T-helper 17 cell (primary cell): ENCODE results near the gene CYP27A1. TPM values are rescaled to one million over a fixed set of nuclear protein-coding genes. Genes with fewer than 3 reads are reported as not detected.

Experiments used
- ATAC-seq: fragments of 150-1000 bp; cut with Tn5 transposase; 2 replicates; pipeline ENCODE4 v1.10.0; 2021; ENCODE audit warnings: mild to moderate bottlenecking, moderate library complexity
- DNase-seq, 3 donors: peaks; one replicate each; pipeline versions ENCODE4 v3.0.0 to v3.0.0-alpha.2; 2020 to 2021
- H3K9me3 ChIP-seq: one replicate; pipeline ENCODE4 v1.7.0; 2013; ENCODE audit warnings: low read length, mild to moderate bottlenecking; ENCODE audit not compliant: control insufficient read depth, poor library complexity, severe bottlenecking
- H3K27ac Mint-ChIP-seq: one replicate; pipeline ENCODE4 v1.8.0; 2022; ENCODE audit warnings: mild to moderate bottlenecking, moderate library complexity, mixed read lengths
- H3K27me3 Mint-ChIP-seq: one replicate; pipeline ENCODE4 v1.8.0; 2022; ENCODE audit warnings: mixed read lengths
- H3K36me3 Mint-ChIP-seq: one replicate; pipeline ENCODE4 v1.8.0; 2022; ENCODE audit warnings: low read depth, mixed read lengths
- H3K4me1 Mint-ChIP-seq: one replicate; pipeline ENCODE4 v1.8.0; 2022; ENCODE audit warnings: mild to moderate bottlenecking, mixed read lengths
- H3K4me3 Mint-ChIP-seq: one replicate; pipeline ENCODE4 v1.8.0; 2022; ENCODE audit warnings: mild to moderate bottlenecking, moderate library complexity, mixed read lengths
- total RNA-seq, 4 donors: library from RNA in 2 of 4; stranded (reverse) in 2 of 4; gene quantifications; one replicate each; pipeline ENCODE4 v1.2.3 and lab custom pipeline; 2022 to 2026

The CYP27A1 gene
- total RNA-seq, 2 donors from 2014 or later, result 0.39 to 0.52 TPM

DNA sequence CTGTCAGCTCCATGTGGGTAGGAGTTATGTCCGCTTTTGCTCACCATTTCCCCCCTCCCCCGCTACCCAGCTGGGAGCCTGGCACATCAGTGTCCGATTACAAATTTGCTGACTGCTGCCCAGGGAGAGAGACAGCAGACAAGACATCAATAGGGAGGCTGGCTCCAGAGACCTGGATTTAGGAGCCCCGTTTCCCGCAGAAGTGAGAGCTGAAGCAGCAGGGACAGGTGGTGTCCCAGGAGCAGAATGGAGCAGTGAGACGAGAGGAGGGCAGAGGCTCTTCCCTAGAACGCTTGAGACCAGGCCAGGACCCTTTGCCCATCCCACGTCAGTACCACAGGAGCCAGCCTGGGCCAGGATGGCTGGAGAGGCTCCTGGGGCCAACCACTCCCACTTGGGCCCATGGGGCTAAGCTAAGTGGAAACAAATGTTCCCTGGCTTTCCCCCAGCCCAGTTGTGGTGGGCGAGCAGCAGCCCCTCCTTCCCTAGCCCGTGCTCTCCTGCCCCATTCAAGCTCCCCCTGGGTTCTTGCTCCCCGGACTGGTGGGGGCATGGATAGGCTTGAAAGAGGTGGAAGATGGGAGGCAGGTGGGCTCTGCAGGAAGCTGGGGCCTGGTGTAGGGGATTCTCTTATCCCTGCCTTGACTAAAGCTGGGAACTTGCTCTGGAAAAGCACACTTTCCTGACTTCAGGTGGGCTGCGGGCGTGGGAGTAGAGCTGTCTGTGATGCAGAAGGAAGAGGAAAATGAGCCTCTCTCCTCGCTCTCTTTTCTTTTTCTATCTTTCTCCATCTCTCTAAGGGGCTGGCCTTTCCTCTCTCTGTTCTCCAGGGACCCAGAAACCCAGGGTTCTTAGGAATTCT lies 73.6 kb downstream of the CYP27A1 start:
- Mint-ChIP-seq H3K4me1 (peaks cover 18% of the 10 kb centered on the region), H3K27ac (no peak overlapping the region), H3K36me3 (peaks cover 5% of the 10 kb centered on the region), H3K4me3 (no peak overlapping the region), H3K27me3 (peaks cover 83% of the 10 kb centered on the region)
- H3K9me3 ChIP-seq, result no peaks in the 10 kb centered on the region
- ATAC-seq, result no peak
- DNase-seq, result no peak

- peaks cover 5% of the 10 kb centered on the region for H3K36me3 Mint-ChIP-seq
- no peak overlapping the region for H3K4me3 Mint-ChIP-seq
- H3K4me1 Mint-ChIP-seq, result peaks cover 23% of the 10 kb centered on the region
- DNase-seq (no peak), ATAC-seq (no peak)
- peaks cover 81% of the 10 kb centered on the region for H3K27me3 Mint-ChIP-seq
- no peak overlapping the region for H3K27ac Mint-ChIP-seq
- no peaks in the 10 kb centered on the region for H3K9me3 ChIP-seq
Measured at GRCh38 chr2:218856167-218856895, 74.4 kb downstream of the CYP27A1 start.

- Mint-ChIP-seq H3K36me3 (peaks cover 9% of the 10 kb centered on the region), H3K4me3 (no peak overlapping the region), H3K4me1 (peaks cover 25% of the 10 kb centered on the region), H3K27me3 (peaks cover 86% of the 10 kb centered on the region), H3K27ac (no peak overlapping the region)
- DNase-seq (no peak), ATAC-seq (no peak)
- no peaks in the 10 kb centered on the region for H3K9me3 ChIP-seq
Measured at GRCh38 chr2:218856896-218857243, 74.9 kb downstream of the CYP27A1 start.

- Mint-ChIP-seq H3K27ac (no peak overlapping the region), H3K27me3 (peaks cover 89% of the 10 kb centered on the region), H3K4me1 (peaks cover 25% of the 10 kb centered on the region), H3K4me3 (no peak overlapping the region), H3K36me3 (peaks cover 9% of the 10 kb centered on the region)
- DNase-seq, result no peak
- no peaks in the 10 kb centered on the region for H3K9me3 ChIP-seq
- ATAC-seq, result no peak
Measured at GRCh38 chr2:218857371-218858137, 75.6 kb downstream of the CYP27A1 start.

- no peak overlapping the region for H3K4me3 Mint-ChIP-seq
- no peak overlapping the region for H3K27ac Mint-ChIP-seq
- H3K9me3 ChIP-seq, result no peaks in the 10 kb centered on the region
- DNase-seq (no peak), ATAC-seq (no peak)
- peaks cover 89% of the 10 kb centered on the region for H3K27me3 Mint-ChIP-seq
- peaks cover 24% of the 10 kb centered on the region for H3K4me1 Mint-ChIP-seq
- peaks cover 9% of the 10 kb centered on the region for H3K36me3 Mint-ChIP-seq
Measured at GRCh38 chr2:218858138-218858445, 76.1 kb downstream of the CYP27A1 start.

DNA sequence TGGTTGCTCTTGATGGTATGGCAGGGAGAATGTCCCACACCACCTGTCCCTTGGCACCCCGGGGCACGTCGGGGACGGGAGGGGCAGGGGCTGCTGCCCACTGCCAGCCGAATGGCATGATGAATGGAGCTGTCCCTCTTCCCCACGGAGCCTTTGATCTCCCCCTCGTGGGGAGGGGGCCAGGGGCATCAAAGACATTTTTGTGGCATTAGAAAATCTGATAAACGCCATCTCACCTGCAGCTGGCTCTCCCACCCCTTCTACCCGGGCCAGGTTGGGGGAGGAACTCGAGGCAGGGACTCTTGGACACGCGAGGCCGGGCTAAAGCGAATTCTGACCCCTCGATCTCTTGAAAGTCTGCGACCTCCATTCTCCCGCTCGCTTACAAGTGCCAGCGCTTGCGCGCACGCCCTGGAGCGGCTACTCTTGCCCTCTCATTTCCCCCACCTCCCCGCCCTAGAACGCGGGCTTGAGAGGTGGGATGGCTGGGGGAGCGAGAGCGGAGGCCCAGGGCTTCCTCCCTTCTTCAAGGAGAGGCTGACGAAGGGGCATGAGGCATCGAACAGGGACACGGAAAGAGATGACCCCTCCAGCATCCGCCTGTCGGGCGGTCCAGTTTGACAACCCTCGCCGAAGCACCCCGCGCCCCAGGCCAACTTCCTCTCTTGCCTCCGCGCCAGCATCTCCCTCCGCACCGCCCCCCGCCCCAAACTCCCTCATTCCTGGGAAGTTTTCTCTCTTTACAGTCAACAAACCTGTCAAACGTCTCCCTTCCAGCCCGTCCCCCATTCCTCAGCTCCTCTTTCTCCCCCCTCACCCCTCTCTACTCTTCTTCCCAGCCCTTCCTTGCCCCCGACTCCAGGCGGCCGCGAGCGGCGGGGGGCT lies 77.0 kb downstream of the CYP27A1 start:
- DNase-seq, result no peak
- H3K36me3 Mint-ChIP-seq, result peaks cover 14% of the 10 kb centered on the region
- H3K4me3 Mint-ChIP-seq, result peak overlapping the region; percentile 83
- H3K27me3 Mint-ChIP-seq, result peaks cover 89% of the 10 kb centered on the region
- peak overlapping the region; percentile 21 for H3K27ac Mint-ChIP-seq
- no peak for ATAC-seq
- H3K9me3 ChIP-seq, result no peaks in the 10 kb centered on the region
- peaks cover 19% of the 10 kb centered on the region for H3K4me1 Mint-ChIP-seq

DNA sequence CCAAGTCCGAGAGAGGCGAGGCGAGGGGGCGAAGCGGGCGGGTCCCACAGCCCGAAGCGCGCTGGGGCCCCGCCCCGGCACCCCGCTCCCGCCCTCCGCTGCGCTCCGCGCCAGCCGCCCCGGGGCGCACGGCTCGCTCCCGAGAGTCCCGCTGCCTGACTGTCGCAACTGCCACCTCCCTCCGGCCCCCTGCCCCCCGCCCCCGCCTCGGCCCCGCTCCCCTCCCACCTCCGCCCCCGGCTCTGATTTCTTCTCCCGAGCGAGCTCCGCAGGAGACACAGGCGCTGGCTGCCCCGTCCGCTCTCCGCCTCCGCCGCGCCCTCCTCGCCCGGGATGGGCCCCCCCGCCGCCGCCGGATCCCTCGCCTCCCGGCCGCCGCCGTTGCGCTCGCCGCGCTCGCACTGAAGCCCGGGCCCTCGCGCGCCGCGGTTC lies 77.6 kb downstream of the CYP27A1 start, which contains the start of gene WNT6:
Gene WNT6 (plus strand): TSS at position 250 of the 432 bp plus-strand sequence. CDS start 233 bp downstream, outside the sequence.
- no peaks in the 10 kb centered on the region for H3K9me3 ChIP-seq
- peaks cover 17% of the 10 kb centered on the region for H3K4me1 Mint-ChIP-seq
- H3K27me3 Mint-ChIP-seq, result peaks cover 89% of the 10 kb centered on the region
- H3K36me3 Mint-ChIP-seq, result peaks cover 16% of the 10 kb centered on the region
- DNase-seq, result no peak
- peak; percentile 50 for ATAC-seq
- peak within 1 kb of the TSS; percentile 91 for H3K4me3 Mint-ChIP-seq
- peak within 1 kb of the TSS; percentile 21 for H3K27ac Mint-ChIP-seq

- H3K36me3 Mint-ChIP-seq, result peaks cover 15% of the 10 kb centered on the region
- H3K9me3 ChIP-seq, result no peaks in the 10 kb centered on the region
- H3K4me1 Mint-ChIP-seq, result peaks cover 17% of the 10 kb centered on the region
- no peak overlapping the region for H3K27ac Mint-ChIP-seq
- H3K27me3 Mint-ChIP-seq, result peaks cover 89% of the 10 kb centered on the region
- DNase-seq (no peak), ATAC-seq (no peak)
- peak overlapping the region; percentile 91 for H3K4me3 Mint-ChIP-seq
Measured at GRCh38 chr2:218859988-218860831, 78.3 kb downstream of the CYP27A1 start.

DNA sequence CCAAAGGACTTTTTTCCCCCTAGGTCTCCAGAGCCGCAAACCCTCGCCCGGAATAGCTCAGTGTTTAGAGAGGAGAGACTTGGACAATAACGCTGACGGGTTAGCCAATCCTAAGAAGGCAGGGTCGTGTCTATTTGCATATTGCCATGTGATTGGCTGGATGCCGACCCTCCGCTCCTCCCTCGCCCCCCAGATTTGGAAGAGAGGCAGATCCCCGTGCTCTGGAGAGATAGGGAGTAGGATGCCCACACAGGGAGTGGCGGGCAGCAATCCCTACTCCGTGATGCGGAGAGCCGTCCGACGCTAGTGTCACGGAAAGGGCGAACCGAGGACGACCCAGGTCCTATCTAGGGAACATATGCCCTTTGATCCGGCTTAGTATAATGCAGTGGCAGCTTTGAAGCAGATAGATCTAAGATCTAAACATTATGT lies 79.0 kb downstream of the CYP27A1 start:
- H3K27ac Mint-ChIP-seq, result no peak overlapping the region
- H3K27me3 Mint-ChIP-seq, result peaks cover 84% of the 10 kb centered on the region
- DNase-seq, result no peak
- peak overlapping the region; percentile 28 for H3K4me3 Mint-ChIP-seq
- no peaks in the 10 kb centered on the region for H3K9me3 ChIP-seq
- ATAC-seq, result peak; percentile 29
- H3K4me1 Mint-ChIP-seq, result peaks cover 17% of the 10 kb centered on the region
- peaks cover 14% of the 10 kb centered on the region for H3K36me3 Mint-ChIP-seq

DNA sequence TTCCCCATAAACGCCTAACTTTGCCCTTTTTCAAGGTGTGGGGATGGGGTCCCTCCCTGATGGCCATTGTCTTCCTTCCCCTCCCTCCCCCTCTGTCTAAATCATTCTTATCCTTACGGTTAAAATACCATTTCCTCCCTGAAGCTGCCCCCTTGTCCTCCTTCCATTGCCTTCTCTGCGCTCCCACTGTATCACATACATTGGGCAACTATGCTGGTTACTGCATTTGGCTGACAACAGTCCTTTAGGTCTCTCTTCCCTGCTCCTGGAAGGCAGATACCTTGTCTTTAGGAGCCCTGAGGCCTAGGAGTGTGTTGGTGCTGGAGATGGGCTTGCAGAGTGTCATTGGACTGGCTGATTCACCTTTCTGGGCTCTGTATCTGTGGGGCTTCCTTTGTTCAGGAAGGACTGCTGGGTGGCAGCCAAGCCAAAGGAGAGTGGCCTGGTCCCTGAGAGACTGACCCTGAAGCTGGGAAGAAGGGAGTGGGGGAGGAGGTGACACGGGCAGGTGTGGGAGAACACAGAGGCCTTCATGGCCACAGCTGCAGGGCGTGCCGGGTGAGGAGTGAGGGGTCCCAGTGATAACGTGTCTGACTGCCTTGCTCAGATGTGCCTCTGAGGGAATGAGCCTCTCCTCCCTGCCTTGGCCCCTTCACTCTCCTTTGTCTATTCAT lies 79.8 kb downstream of the CYP27A1 start:
- Mint-ChIP-seq H3K4me1 (peaks cover 14% of the 10 kb centered on the region), H3K27me3 (peaks cover 84% of the 10 kb centered on the region), H3K36me3 (peaks cover 14% of the 10 kb centered on the region), H3K27ac (no peak overlapping the region), H3K4me3 (peak overlapping the region; percentile 59)
- ATAC-seq (no peak), DNase-seq (no peak)
- no peaks in the 10 kb centered on the region for H3K9me3 ChIP-seq

DNA sequence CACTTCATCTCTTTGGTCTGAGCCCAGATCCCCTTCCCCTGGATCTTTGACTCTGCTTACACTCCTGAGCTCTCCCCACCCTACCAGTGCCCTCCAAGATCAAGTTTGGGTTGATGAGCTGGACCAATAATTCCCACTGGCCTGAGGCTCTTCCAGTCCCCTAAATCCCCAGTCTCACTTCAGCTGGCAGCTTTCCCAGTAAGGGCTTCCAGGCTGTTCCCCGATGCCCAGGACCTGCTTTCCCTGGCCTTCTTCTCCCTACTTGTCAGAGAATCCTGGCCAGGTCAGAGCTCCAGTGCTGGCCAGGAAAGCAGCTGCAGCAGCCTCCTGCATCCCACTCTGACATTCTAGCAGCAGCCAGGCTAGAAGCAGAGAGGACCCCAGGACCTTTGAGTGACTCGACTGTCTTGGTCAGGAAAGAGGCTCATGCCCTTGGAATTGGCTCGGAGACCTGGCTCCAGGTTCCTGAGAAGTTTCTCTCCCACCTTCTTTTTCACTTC lies 81.1 kb downstream of the CYP27A1 start:
- Mint-ChIP-seq H3K27me3 (peaks cover 83% of the 10 kb centered on the region), H3K4me3 (no peak overlapping the region), H3K4me1 (peaks cover 14% of the 10 kb centered on the region), H3K27ac (no peak overlapping the region), H3K36me3 (peaks cover 14% of the 10 kb centered on the region)
- no peak for DNase-seq
- ATAC-seq, result no peak
- no peaks in the 10 kb centered on the region for H3K9me3 ChIP-seq
